Loucy (cell line): ENCODE data around the gene ZNF316.
A peak's percentile ranks its signal among the peaks of the same experiment; 100 is the strongest.

ENCODE experiments used
- H2AFZ ChIP-seq: fragments of 200-600 bp; sonication (generic); 2 replicates; pipeline ENCODE4 v1.6.0; 2016; ENCODE audit warnings: antibody characterized with exemption, mild to moderate bottlenecking, low read length, moderate library complexity
- H3F3A ChIP-seq: fragments of 200-600 bp; 2 replicates; pipeline ENCODE4 v1.6.0; 2016; ENCODE audit warnings: antibody characterized with exemption, low read depth, mild to moderate bottlenecking
- H3K27me3 ChIP-seq: fragments of 200-600 bp; sonication (generic); 2 replicates; pipeline ENCODE4 v1.6.1; 2014; ENCODE audit warnings: low read length, mild to moderate bottlenecking; ENCODE audit not compliant: insufficient read depth, poor library complexity, severe bottlenecking
- H3K36me3 ChIP-seq: fragments of 200-600 bp; sonication (generic); 2 replicates; pipeline ENCODE4 v1.6.1; 2016; ENCODE audit warnings: low read length; ENCODE audit not compliant: insufficient read depth
- H3K4me1 ChIP-seq: fragments of 200-600 bp; sonication (generic); 2 replicates; pipeline ENCODE4 v1.5.1; 2014; ENCODE audit warnings: low read length, mild to moderate bottlenecking; ENCODE audit not compliant: insufficient read depth, poor library complexity, severe bottlenecking
- H3K4me2 ChIP-seq: fragments of 200-600 bp; sonication (generic); 2 replicates; pipeline ENCODE4 v1.6.0; 2014; ENCODE audit warnings: antibody characterized with exemption, low read length, low read depth, mild to moderate bottlenecking; ENCODE audit not compliant: poor library complexity, severe bottlenecking
- H3K4me3 ChIP-seq: fragments of 200-600 bp; sonication (generic); 2 replicates; pipeline ENCODE4 v1.5.1; 2014; ENCODE audit warnings: low read length, mild to moderate bottlenecking, mixed read lengths; ENCODE audit not compliant: poor library complexity, severe bottlenecking
- H3K79me2 ChIP-seq: fragments of 200-600 bp; sonication (generic); 2 replicates; pipeline ENCODE4 v1.6.1; 2014; ENCODE audit warnings: low read length; ENCODE audit not compliant: insufficient read depth
- H3K9ac ChIP-seq: fragments of 200-600 bp; sonication (generic); 2 replicates; pipeline ENCODE4 v1.6.0; 2014; ENCODE audit warnings: mild to moderate bottlenecking, low read depth, low read length, moderate library complexity; ENCODE audit not compliant: poor library complexity, severe bottlenecking
- H3K9me2 ChIP-seq: fragments of 200-600 bp; sonication (generic); replicated peaks from 2 replicates; pipeline ENCODE4 v1.6.1; 2016; ENCODE audit warnings: low read depth, low read length, mixed read lengths
- H3K9me3 ChIP-seq: fragments of 200-600 bp; sonication (generic); 2 replicates; pipeline ENCODE4 v1.6.1; 2014; ENCODE audit warnings: mild to moderate bottlenecking, antibody characterized with exemption, low read length, low read depth; ENCODE audit not compliant: insufficient read depth
- H4K20me1 ChIP-seq: fragments of 200-600 bp; sonication (generic); 2 replicates; pipeline ENCODE4 v1.6.0; 2014; ENCODE audit warnings: antibody characterized with exemption, low read length, mild to moderate bottlenecking; ENCODE audit not compliant: insufficient read depth, poor library complexity, severe bottlenecking
- EZH2phosphoT487 ChIP-seq: fragments of 200-600 bp; IDR thresholded peaks from 2 replicates; pipeline ENCODE4 v1.6.1; 2018; ENCODE audit warnings: antibody characterized with exemption, mild to moderate bottlenecking, moderate library complexity, borderline replicate concordance
- TF ChIP-seq, protein P1 (sequence below): fragments of 200-600 bp; sonication (generic); conservative IDR thresholded peaks from 2 replicates; pipeline ENCODE4 v1.5.1; 2014; ENCODE audit warnings: mild to moderate bottlenecking, antibody characterized with exemption, low read length

The ZNF316 gene

DNA sequence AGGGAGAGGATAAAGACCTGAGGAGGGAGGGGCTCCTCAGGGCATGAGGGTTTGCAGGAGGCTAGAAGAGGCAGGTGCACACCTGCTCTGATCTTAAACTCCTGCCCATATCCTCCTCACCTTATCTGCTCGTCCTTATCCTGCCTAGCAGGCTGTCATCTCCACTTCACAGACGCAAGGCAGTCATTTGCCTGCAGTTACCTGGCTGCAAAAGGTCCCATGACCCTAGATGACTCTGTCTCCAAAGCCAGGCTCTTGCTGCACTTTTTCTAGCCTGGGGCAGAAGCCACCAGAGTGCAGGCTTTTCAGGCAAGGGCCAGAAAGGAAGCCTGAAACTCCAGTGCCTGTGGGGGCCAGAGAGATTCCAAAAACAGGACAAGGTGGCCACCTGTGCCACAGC, 23.4 kb upstream of the ZNF316 start:
- Histone ChIP-seq H3K79me2 (no peaks in the 10 kb centered on the region; the same call in 1 of the 2 replicates), H3K27me3 (no peaks in the 10 kb centered on the region), H4K20me1 (no peaks in the 10 kb centered on the region), H3K9ac (no peak overlapping the region), H3K4me3 (no peak overlapping the region), H3F3A (no peaks in the 10 kb centered on the region; the same call in 1 of the 2 replicates), H3K4me1 (peaks cover 13% of the 10 kb centered on the region), H3K9me3 (no peaks in the 10 kb centered on the region), H3K4me2 (no peak overlapping the region), H3K36me3 (no peaks in the 10 kb centered on the region), H2AFZ (no peak overlapping the region), H3K9me2 (no peaks in the 10 kb centered on the region)
- TF ChIP-seq, protein P1, sequence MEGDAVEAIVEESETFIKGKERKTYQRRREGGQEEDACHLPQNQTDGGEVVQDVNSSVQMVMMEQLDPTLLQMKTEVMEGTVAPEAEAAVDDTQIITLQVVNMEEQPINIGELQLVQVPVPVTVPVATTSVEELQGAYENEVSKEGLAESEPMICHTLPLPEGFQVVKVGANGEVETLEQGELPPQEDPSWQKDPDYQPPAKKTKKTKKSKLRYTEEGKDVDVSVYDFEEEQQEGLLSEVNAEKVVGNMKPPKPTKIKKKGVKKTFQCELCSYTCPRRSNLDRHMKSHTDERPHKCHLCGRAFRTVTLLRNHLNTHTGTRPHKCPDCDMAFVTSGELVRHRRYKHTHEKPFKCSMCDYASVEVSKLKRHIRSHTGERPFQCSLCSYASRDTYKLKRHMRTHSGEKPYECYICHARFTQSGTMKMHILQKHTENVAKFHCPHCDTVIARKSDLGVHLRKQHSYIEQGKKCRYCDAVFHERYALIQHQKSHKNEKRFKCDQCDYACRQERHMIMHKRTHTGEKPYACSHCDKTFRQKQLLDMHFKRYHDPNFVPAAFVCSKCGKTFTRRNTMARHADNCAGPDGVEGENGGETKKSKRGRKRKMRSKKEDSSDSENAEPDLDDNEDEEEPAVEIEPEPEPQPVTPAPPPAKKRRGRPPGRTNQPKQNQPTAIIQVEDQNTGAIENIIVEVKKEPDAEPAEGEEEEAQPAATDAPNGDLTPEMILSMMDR: no peak
- no peak for TF ChIP-seq EZH2phosphoT487

DNA sequence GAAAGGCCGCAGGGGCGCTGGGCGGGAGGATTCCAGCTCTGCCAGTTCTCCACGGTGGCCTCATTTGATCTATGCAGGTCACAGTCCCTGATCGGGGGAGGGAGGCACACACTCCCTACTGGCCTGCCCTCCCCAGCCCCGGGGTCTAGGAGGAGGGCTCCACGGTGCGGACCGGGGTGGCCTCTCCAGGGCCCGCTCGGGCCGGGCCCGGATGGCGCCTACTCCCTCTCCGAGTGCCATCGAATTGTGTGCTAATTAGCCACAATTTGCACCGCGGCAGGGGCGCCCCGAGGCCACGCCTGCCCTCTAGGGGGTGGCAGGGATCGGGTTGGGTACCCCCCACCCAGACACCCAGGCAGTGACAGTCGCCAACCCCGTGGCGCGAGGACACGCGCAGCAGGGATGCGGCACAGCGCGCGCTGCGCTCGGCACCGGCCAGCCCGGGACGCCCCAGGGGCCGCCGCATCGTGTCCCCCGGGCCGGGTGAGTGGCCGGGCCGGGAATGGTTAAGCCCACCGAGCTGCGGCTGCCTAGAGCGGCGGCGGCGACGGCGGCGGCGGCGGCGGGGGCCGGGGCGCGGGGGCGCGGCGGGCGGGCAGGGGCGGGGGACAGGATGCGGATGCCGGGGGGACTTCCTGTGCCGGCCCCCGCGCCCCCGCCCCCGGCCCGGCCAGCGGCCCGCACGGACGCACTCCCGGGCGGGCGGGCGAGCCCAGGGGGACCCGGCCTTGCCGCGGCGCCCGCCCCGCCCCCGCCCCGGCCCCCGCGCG, 22.0 kb upstream of the ZNF316 start, which contains the start of gene ZNF853:
Gene ZNF853 (plus strand): TSS at position 658 of the 770 bp plus-strand sequence. CDS start 565 bp downstream, outside the sequence.
- Histone ChIP-seq H3K36me3 (no peaks in the 10 kb centered on the region), H4K20me1 (no peaks in the 10 kb centered on the region), H2AFZ (peak within 1 kb of the TSS; percentile 84), H3K9me2 (no peaks in the 10 kb centered on the region), H3K4me2 (peak within 1 kb of the TSS; percentile 74), H3K27me3 (no peaks in the 10 kb centered on the region), H3F3A (no peaks in the 10 kb centered on the region; the same call in 1 of the 2 replicates), H3K79me2 (no peaks in the 10 kb centered on the region; the same call in 1 of the 2 replicates), H3K9ac (peak within 1 kb of the TSS; percentile 71), H3K9me3 (no peaks in the 10 kb centered on the region), H3K4me1 (peaks cover 16% of the 10 kb centered on the region), H3K4me3 (peak within 1 kb of the TSS; percentile 80)
- TF ChIP-seq EZH2phosphoT487: no peak
- TF ChIP-seq, protein P1: 0 out of 2 replicates have a peak, but pooled peaks have one; percentile 14

DNA sequence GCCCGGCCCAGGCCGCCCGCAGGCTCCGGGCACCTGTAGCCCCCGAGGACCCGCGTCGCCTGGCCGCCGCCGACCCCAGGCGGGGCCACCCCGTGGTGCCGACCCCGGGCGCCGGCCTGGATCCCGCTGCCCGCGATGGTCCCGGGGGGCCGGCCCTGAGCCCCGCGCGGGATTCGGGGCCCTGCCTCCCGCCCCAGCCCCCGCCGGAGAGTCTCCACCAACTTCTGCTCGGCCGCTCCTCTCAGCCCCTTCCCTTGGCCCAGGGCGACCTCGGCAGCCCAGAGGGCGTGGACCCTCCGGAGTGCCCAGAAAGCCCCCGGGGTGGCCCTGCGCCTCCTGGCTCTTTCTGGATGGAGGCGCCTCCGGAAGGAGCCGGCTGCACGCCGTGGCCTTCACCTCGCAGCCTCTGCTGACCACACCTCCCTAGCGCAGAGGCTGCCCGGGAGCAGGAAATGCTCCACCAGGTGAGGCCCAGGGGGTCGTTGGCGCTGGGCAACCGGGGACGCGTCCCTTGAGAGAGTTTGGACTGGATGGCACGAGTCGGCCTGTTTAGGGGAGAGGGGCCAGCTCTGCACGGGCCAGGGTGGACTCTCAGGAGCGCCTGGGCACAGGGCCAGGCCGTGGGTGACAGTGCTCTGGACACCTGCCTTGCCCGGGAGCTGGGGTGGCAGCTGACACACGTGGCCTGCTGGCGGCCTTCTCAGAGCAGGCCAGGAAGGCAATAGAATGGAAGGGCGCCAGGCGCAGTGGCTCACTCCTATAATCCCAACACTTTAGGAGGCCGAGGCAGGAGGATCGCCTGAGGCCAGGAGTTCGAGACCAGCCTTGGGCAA, 21.2 kb upstream of the ZNF316 start:
- no peaks in the 10 kb centered on the region for H3K36me3 ChIP-seq
- H3K27me3 ChIP-seq: no peaks in the 10 kb centered on the region
- H2AFZ ChIP-seq: peak overlapping the region; percentile 51; the same call in 1 of the 2 replicates
- no peaks in the 10 kb centered on the region for H4K20me1 ChIP-seq
- H3K9ac ChIP-seq: peak overlapping the region; percentile 71
- H3K4me2 ChIP-seq: peak overlapping the region; percentile 69
- TF ChIP-seq, protein P1: no peak
- TF ChIP-seq EZH2phosphoT487: no peak
- peak overlapping the region; percentile 80 for H3K4me3 ChIP-seq
- no peaks in the 10 kb centered on the region for H3K9me2 ChIP-seq
- H3F3A ChIP-seq: no peaks in the 10 kb centered on the region; the same call in 1 of the 2 replicates
- no peaks in the 10 kb centered on the region for H3K9me3 ChIP-seq
- H3K4me1 ChIP-seq: peaks cover 20% of the 10 kb centered on the region
- no peaks in the 10 kb centered on the region; the same call in 1 of the 2 replicates for H3K79me2 ChIP-seq
